PC-3 (cell line): ENCODE data around the gene ARID5B. TPM values are rescaled to one million over a fixed set of nuclear protein-coding genes. Genes with fewer than 3 reads are reported as not detected.
A peak's percentile ranks its signal among the peaks of the same experiment; 100 is the strongest.

Experiments used
- ATAC-seq: fragments of 200-7000 bp; cut with Tn5 transposase; 2 replicates; pipeline ENCODE4 v1.9.1; 2020; ENCODE audit warnings: mild to moderate bottlenecking, moderate library complexity
- BruUV-seq: library from RNA; stranded (reverse); fragments of 400-500 nt; replicated peaks from 2 replicates; lab custom pipeline; 2021; lab: Mats Ljungman, UMichigan
- CTCF ChIA-PET: fragments of 300-600 bp; sonication (Branson Sonifier 250); formaldehyde crosslinking; loops from one replicate; lab custom pipeline; 2022; ENCODE audit warnings: antibody characterized with exemption; lab: Charles Lee
- POLR2A ChIA-PET: fragments of 300-600 bp; sonication (Branson Sonifier 250); formaldehyde crosslinking; loops from one replicate; lab custom pipeline; 2022; ENCODE audit warnings: antibody characterized with exemption; ENCODE audit not compliant: unreplicated experiment; lab: Charles Lee
- DNase-seq: peaks from one replicate; pipeline ENCODE4 v3.0.0-alpha.2; 2015
- H2AFZ ChIP-seq: fragments of 300-600 bp; sonication (generic); 2 replicates; pipeline ENCODE4 v1.6.0; 2016; ENCODE audit warnings: antibody characterized with exemption, low read length
- H3F3A ChIP-seq: fragments of 300-600 bp; sonication (generic); one replicate; pipeline ENCODE4 v1.6.0; 2017; ENCODE audit warnings: antibody characterized with exemption, low read length, control low read depth, mild to moderate bottlenecking; ENCODE audit not compliant: unreplicated experiment
- H3K27ac ChIP-seq: fragments of 300-600 bp; sonication (generic); 2 replicates; pipeline ENCODE4 v1.5.1; 2016; ENCODE audit warnings: mild to moderate bottlenecking, low read length
- H3K27me3 ChIP-seq: fragments of 300-600 bp; sonication (generic); 2 replicates; pipeline ENCODE4 v1.6.1; 2016; ENCODE audit warnings: low read length, mixed read lengths
- H3K36me3 ChIP-seq: fragments of 300-600 bp; sonication (generic); 2 replicates; pipeline ENCODE4 v1.6.1; 2016; ENCODE audit warnings: low read depth, mixed run types, low read length, mixed read lengths
- H3K4me1 ChIP-seq: fragments of 300-600 bp; sonication (generic); 2 replicates; pipeline ENCODE4 v1.5.1; 2016; ENCODE audit warnings: low read length; ENCODE audit not compliant: insufficient read depth
- H3K4me2 ChIP-seq: fragments of 300-600 bp; sonication (generic); 2 replicates; pipeline ENCODE4 v1.6.0; 2016; ENCODE audit warnings: low read length
- H3K4me3 ChIP-seq: fragments of 300-600 bp; sonication (generic); 2 replicates; pipeline ENCODE4 v1.5.1; 2016; ENCODE audit warnings: mild to moderate bottlenecking, low read length, mixed read lengths
- H3K79me2 ChIP-seq: fragments of 300-600 bp; sonication (generic); 2 replicates; pipeline ENCODE4 v1.6.1; 2017; ENCODE audit warnings: low read length, mixed read lengths
- H3K9ac ChIP-seq: fragments of 300-600 bp; sonication (generic); 2 replicates; pipeline ENCODE4 v1.6.0; 2016; ENCODE audit warnings: mild to moderate bottlenecking, low read length
- H3K9me2 ChIP-seq: fragments of 300-600 bp; sonication (generic); replicated peaks from 2 replicates; pipeline ENCODE4 v1.6.1; 2016; ENCODE audit warnings: mixed run types, low read length, mixed read lengths
- H3K9me3 ChIP-seq: fragments of 300-600 bp; sonication (generic); 2 replicates; pipeline ENCODE4 v1.6.1; 2016; ENCODE audit warnings: low read length, mixed read lengths
- H4K20me1 ChIP-seq: fragments of 300-600 bp; sonication (generic); 2 replicates; pipeline ENCODE4 v1.6.1; 2016; ENCODE audit warnings: low read length, mixed read lengths
- EZH2 ChIP-seq: fragments of 300-600 bp; sonication (generic); IDR thresholded peaks from one replicate; pipeline ENCODE4 v1.6.1; 2017; ENCODE audit warnings: antibody characterized with exemption, mild to moderate bottlenecking, low read length; ENCODE audit not compliant: unreplicated experiment
- EZH2phosphoT487 ChIP-seq: fragments of 300-600 bp; sonication (generic); IDR thresholded peaks from 2 replicates; pipeline ENCODE4 v1.6.1; 2018; ENCODE audit warnings: mild to moderate bottlenecking, antibody characterized with exemption, low read length, borderline replicate concordance
- intact Hi-C: fragments of 100-400 bp; cut with micrococcal nuclease; formaldehyde crosslinking; loops from 2 replicates; pipeline ENCODE4 v1.9.0; 2023
- total RNA-seq: library from RNA; depleted of rRNA; stranded (reverse); fragments of >200 nt; gene quantifications from 2 replicates; pipeline ENCODE4 v1.2.3, GENCODE V29; 2014
- TF ChIP-seq, protein P1 (sequence below): fragments of 300-600 bp; sonication (generic); conservative IDR thresholded peaks from 2 replicates; pipeline ENCODE4 v1.5.1; 2017; ENCODE audit warnings: antibody characterized with exemption, low read depth, mild to moderate bottlenecking, low read length

ARID5B gene
- total RNA-seq, 1 experiment from 2014 or later: 26.4 TPM

DNA sequence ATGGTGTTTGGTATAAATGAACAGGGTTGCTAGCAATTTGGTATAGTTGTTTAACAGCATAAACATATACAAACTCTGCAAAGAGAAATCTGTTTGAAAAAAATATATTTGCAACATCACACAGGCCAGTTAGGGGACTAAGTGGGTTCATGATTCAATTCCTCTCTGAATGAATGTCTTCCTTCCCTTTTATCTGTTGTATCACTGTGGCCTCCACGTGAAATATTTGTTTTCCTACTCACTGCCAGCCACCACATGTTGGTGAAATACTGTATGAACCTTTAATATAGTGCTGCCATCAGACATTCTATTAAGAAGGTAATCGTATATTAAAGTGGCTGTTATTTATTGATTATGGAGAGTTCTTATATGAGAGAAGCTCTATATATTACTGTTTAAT lies 157.0 kb downstream of the ARID5B start:
- DNase-seq: no peak

DNA sequence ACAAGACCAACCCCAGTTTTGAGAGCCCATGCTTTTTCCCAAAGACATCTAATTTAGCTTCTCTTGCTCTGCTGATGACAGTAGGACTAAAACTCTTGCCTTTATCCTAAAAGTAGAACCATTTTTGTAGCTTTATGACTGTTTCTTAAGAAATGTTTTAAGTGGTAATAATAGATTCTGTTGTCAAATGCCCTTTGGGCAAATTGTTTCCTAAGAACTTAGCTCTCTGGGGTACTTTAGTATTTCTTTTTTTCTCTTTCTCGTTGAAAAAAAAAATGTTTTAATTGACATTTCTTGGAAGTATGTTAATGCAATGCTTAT lies 157.4 kb downstream of the ARID5B start:
- Histone ChIP-seq H3F3A (no peaks in the 10 kb centered on the region), H3K79me2 (0 out of 2 replicates have a peak, but pooled peaks cover 1% of the 10 kb centered on the region), H3K27ac (no peak overlapping the region), H3K4me1 (peaks cover 9% of the 10 kb centered on the region; the same call in 1 of the 2 replicates), H3K9me3 (no peaks in the 10 kb centered on the region), H3K27me3 (no peaks in the 10 kb centered on the region), H3K9me2 (no peaks in the 10 kb centered on the region), H3K36me3 (peaks cover 37% of the 10 kb centered on the region), H3K4me3 (no peak overlapping the region), H3K9ac (no peak overlapping the region), H2AFZ (no peak overlapping the region), H4K20me1 (no peaks in the 10 kb centered on the region), H3K4me2 (no peak overlapping the region)
- TF ChIP-seq, protein P1, sequence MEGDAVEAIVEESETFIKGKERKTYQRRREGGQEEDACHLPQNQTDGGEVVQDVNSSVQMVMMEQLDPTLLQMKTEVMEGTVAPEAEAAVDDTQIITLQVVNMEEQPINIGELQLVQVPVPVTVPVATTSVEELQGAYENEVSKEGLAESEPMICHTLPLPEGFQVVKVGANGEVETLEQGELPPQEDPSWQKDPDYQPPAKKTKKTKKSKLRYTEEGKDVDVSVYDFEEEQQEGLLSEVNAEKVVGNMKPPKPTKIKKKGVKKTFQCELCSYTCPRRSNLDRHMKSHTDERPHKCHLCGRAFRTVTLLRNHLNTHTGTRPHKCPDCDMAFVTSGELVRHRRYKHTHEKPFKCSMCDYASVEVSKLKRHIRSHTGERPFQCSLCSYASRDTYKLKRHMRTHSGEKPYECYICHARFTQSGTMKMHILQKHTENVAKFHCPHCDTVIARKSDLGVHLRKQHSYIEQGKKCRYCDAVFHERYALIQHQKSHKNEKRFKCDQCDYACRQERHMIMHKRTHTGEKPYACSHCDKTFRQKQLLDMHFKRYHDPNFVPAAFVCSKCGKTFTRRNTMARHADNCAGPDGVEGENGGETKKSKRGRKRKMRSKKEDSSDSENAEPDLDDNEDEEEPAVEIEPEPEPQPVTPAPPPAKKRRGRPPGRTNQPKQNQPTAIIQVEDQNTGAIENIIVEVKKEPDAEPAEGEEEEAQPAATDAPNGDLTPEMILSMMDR: no peak
- TF ChIP-seq EZH2: no peak
- no peak for TF ChIP-seq EZH2phosphoT487
- DNase-seq: no peak
- ChIA-PET CTCF (no interaction called here), POLR2A (interaction anchor here (0.6 kb wide), 1 partner anchor 874 kb away, joined by 12 read pairs; no protein-coding TSS in a partner anchor)
- ATAC-seq: no peak
- no TSS peak for BruUV-seq
- intact Hi-C loops: no loop called here

More for the DNA sequence above, 157.0 kb downstream of the ARID5B start:
- TF ChIP-seq, protein P1: no peak
- TF ChIP-seq EZH2phosphoT487 (no peak), EZH2 (no peak)
- Histone ChIP-seq H3K79me2 (0 out of 2 replicates have a peak, but pooled peaks cover 4% of the 10 kb centered on the region), H2AFZ (no peak overlapping the region), H3K9me2 (no peaks in the 10 kb centered on the region), H3K27ac (no peak overlapping the region), H3F3A (no peaks in the 10 kb centered on the region), H3K9ac (no peak overlapping the region), H3K4me3 (no peak overlapping the region), H3K9me3 (no peaks in the 10 kb centered on the region), H3K36me3 (peaks cover 34% of the 10 kb centered on the region), H3K4me2 (no peak overlapping the region), H3K4me1 (peaks cover 9% of the 10 kb centered on the region; the same call in 1 of the 2 replicates), H3K27me3 (no peaks in the 10 kb centered on the region), H4K20me1 (no peaks in the 10 kb centered on the region)
- ChIA-PET CTCF (no interaction called here), POLR2A (no interaction called here)
- ATAC-seq: no peak
- intact Hi-C loops: no loop called here
- BruUV-seq: no TSS peak

DNA sequence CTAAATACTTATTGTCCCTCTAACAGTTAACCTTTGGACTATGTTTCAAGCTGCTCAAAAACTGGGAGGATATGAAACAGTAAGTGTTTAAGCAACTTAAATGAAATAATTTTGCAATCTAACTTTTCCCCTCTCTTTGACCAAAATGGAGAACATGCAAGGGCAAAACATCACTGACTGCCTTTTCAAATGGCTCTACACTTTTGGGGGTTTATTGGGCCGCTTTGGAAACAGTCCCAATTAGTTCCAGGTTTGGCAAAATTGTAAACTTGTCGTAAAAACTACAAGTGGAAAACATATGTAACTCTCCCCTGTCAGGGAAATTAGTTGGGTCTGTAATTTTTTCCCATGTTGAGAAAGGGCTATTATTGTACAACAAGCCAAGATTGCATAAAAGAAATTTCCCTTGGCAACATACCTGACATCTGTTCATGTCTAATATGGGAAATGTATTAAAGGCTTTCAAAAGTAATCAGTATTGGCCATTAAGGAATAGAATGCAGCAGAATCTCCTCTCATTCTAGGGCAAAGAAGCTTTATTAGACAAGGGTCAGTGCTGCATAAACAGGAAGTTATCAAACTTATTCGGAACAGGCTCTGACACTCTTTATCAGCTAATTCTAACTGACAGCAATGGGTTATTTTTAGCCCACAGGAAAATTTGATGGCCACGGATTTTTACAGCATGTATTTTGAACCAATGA lies 157.9 kb downstream of the ARID5B start:
- peaks cover 39% of the 10 kb centered on the region for H3K36me3 ChIP-seq
- BruUV-seq: TSS peak; percentile 1
- no peak overlapping the region for H3K4me3 ChIP-seq
- H3K27me3 ChIP-seq: no peaks in the 10 kb centered on the region
- TF ChIP-seq, protein P1: no peak
- TF ChIP-seq EZH2phosphoT487 (no peak), EZH2 (no peak)
- H2AFZ ChIP-seq: no peak overlapping the region
- H4K20me1 ChIP-seq: no peaks in the 10 kb centered on the region
- ChIA-PET CTCF (no interaction called here), POLR2A (interaction anchor here (0.6 kb wide), 1 partner anchor 875 kb away, joined by 12 read pairs; no protein-coding TSS in a partner anchor)
- no peaks in the 10 kb centered on the region for H3K79me2 ChIP-seq
- DNase-seq (no peak), ATAC-seq (no peak)
- H3K4me1 ChIP-seq: peaks cover 9% of the 10 kb centered on the region; the same call in 1 of the 2 replicates
- no peaks in the 10 kb centered on the region for H3K9me2 ChIP-seq
- H3K27ac ChIP-seq: no peak overlapping the region
- H3K9me3 ChIP-seq: no peaks in the 10 kb centered on the region
- intact Hi-C loops: no loop called here
- no peak overlapping the region for H3K4me2 ChIP-seq
- no peaks in the 10 kb centered on the region for H3F3A ChIP-seq
- no peak overlapping the region for H3K9ac ChIP-seq
